ENCODE results near the gene CGNL1.

GRCh38 chr15:57364282-57365007 is 11.9 kb upstream of the CGNL1 start:
- TF ChIP-seq EP300 (IDR thresholded peaks at IDR 0.05) (no peak), CTCF (IDR thresholded peaks at IDR 0.05) (no peak), POLR2A (IDR thresholded peaks at IDR 0.05) (no peak), POLR2AphosphoS5 (IDR thresholded peaks at IDR 0.05) (no peak)
